ENCODE results near the gene FOXN3. TPM values are rescaled to one million over a fixed set of nuclear protein-coding genes. Genes with fewer than 3 reads are reported as not detected.

The FOXN3 gene
- total RNA-seq, 1 donor from 2014 or later = 34.5 TPM

GRCh38 chr14:89397569-89398230 lies 19.3 kb downstream of the FOXN3 start:
- Histone ChIP-seq H3K4me3 (ENCODE audit: low read depth, low read length) (no peak overlapping the region), H3K36me3 (ENCODE audit: control insufficient read depth, insufficient read depth, low read length) (no peaks in the 10 kb centered on the region), H3K27me3 (ENCODE audit: control insufficient read depth, insufficient read depth, low read length) (no peaks in the 10 kb centered on the region)
- DNase-seq (ENCODE audit: low read depth) = no peak
- TF ChIP-seq CTCF (IDR thresholded peaks at IDR 0.05; ENCODE audit: insufficient read depth, low read length, poor library complexity, severe bottlenecking) = no peak

- Histone ChIP-seq H3K36me3 (ENCODE audit: control insufficient read depth, insufficient read depth, low read length) (no peaks in the 10 kb centered on the region), H3K4me3 (ENCODE audit: low read depth, low read length) (no peak overlapping the region), H3K27me3 (ENCODE audit: control insufficient read depth, insufficient read depth, low read length) (no peaks in the 10 kb centered on the region)
- no peak for TF ChIP-seq CTCF (IDR thresholded peaks at IDR 0.05; ENCODE audit: insufficient read depth, low read length, poor library complexity, severe bottlenecking)
- no peak for DNase-seq (ENCODE audit: low read depth)
These were observed 22.1 kb downstream of the FOXN3 start for GRCh38 chr14:89394972-89395371.

GRCh38 chr14:89393222-89393745 lies 23.7 kb downstream of the FOXN3 start:
- H3K27me3 ChIP-seq (ENCODE audit: control insufficient read depth, insufficient read depth, low read length) = no peaks in the 10 kb centered on the region
- TF ChIP-seq CTCF (IDR thresholded peaks at IDR 0.05; ENCODE audit: insufficient read depth, low read length, poor library complexity, severe bottlenecking) = no peak
- DNase-seq (ENCODE audit: low read depth) = no peak
- no peaks in the 10 kb centered on the region for H3K36me3 ChIP-seq (ENCODE audit: control insufficient read depth, insufficient read depth, low read length)
- H3K4me3 ChIP-seq (ENCODE audit: low read depth, low read length) = no peak overlapping the region

GRCh38 chr14:89392181-89392580 lies 24.9 kb downstream of the FOXN3 start:
- DNase-seq (ENCODE audit: low read depth) = no peak
- Histone ChIP-seq H3K4me3 (ENCODE audit: low read depth, low read length) (no peak overlapping the region), H3K27me3 (ENCODE audit: control insufficient read depth, insufficient read depth, low read length) (no peaks in the 10 kb centered on the region), H3K36me3 (ENCODE audit: control insufficient read depth, insufficient read depth, low read length) (no peaks in the 10 kb centered on the region)
- TF ChIP-seq CTCF (IDR thresholded peaks at IDR 0.05; ENCODE audit: insufficient read depth, low read length, poor library complexity, severe bottlenecking) = no peak

- DNase-seq (ENCODE audit: low read depth) = no peak
- H3K36me3 ChIP-seq (ENCODE audit: control insufficient read depth, insufficient read depth, low read length) = no peaks in the 10 kb centered on the region
- TF ChIP-seq CTCF (IDR thresholded peaks at IDR 0.05; ENCODE audit: insufficient read depth, low read length, poor library complexity, severe bottlenecking) = no peak
- no peak overlapping the region for H3K4me3 ChIP-seq (ENCODE audit: low read depth, low read length)
- H3K27me3 ChIP-seq (ENCODE audit: control insufficient read depth, insufficient read depth, low read length) = no peaks in the 10 kb centered on the region
These were observed 25.5 kb downstream of the FOXN3 start for GRCh38 chr14:89391556-89391955.

- no peak for TF ChIP-seq CTCF (IDR thresholded peaks at IDR 0.05; ENCODE audit: insufficient read depth, low read length, poor library complexity, severe bottlenecking)
- H3K27me3 ChIP-seq (ENCODE audit: control insufficient read depth, insufficient read depth, low read length) = no peaks in the 10 kb centered on the region
- no peak overlapping the region for H3K4me3 ChIP-seq (ENCODE audit: low read depth, low read length)
- no peak for DNase-seq (ENCODE audit: low read depth)
- no peaks in the 10 kb centered on the region for H3K36me3 ChIP-seq (ENCODE audit: control insufficient read depth, insufficient read depth, low read length)
These were observed 25.9 kb downstream of the FOXN3 start for GRCh38 chr14:89391123-89391522.

All from kidney epithelial cell (primary cell).